Glomerular visceral epithelial cell (primary cell): ENCODE data around the gene ABHD16B.
"Not testable (repeated sequence)": the region's sequence is repeated elsewhere in the genome, so short reads cannot be mapped to it uniquely, and the experiment has no call there.

Experiments used
- DNase-seq: peaks from one replicate; pipeline ENCODE4 v3.0.0-alpha.2; 2016; ENCODE audit errors: extremely low spot score

The ABHD16B gene

DNA sequence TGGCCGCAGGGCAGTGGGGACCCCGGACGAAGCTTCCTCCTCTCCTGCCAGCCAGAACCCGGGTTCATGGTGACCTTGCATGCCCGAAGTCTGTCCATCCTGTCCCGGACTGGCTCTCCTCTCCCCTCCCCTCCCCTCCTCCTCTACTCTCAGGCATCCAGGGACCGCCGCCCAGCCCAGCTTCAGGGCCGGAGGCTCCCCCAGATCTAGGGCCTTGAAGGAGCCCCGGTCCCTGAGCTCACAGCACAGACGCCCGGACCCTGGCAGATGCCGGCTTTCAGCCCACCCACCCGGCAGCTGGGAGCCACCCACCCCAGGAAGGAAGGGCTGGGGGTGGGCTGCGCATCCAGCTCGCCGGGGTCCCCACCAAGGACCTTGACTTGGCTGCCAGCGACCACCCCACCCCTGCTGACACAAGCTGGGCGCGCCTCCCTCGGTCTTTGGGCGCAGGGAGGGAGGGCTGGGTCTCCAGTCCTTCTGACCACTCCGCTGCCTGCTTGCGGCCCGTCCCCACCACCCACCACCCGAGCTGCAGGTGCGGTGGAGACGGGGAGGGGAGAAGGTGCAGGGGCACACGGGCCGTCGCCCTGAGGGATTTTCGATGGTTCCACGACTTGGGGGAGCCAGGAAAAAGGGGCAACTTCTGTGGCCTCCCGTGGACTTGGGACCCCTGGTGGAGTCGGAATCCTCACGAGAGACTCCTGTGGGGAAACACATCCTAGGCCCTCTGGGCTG, 5.8 kb upstream of the ABHD16B start:
- no peak for DNase-seq

- DNase-seq = no peak
These were observed 5.2 kb upstream of the ABHD16B start for GRCh38 chr20:63856098-63856511.

DNA sequence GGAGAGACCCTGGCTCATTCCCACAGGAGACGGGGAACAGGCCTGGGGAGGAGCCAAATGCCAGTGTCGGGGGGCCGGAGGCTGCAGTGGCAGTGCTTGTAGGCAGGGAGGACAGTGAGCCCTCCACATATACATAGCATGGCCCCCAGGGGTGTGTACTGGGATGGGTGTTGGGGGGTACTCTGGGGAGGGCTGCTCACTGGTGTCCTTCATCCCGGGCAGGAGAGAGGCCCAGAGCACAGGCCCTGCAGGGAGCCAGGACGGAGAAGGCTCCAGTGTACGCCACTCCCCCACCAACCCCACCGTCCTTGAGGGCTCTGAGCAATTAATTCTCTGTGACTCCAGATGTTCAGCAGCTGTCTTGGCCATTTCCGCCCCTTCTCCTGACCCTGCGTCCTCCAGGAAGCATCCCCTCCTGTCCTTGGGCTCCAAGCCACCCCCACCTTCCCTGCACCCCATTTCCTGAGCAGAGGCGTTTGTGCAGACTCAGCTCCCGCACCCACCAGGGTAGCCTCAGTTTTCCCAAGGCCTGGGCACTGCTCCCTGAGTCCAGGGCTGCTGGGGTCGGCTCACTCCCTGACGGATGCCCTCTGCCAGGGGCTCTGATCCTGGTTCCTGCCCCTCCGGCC, 3.4 kb upstream of the ABHD16B start:
- DNase-seq = no peak

DNA sequence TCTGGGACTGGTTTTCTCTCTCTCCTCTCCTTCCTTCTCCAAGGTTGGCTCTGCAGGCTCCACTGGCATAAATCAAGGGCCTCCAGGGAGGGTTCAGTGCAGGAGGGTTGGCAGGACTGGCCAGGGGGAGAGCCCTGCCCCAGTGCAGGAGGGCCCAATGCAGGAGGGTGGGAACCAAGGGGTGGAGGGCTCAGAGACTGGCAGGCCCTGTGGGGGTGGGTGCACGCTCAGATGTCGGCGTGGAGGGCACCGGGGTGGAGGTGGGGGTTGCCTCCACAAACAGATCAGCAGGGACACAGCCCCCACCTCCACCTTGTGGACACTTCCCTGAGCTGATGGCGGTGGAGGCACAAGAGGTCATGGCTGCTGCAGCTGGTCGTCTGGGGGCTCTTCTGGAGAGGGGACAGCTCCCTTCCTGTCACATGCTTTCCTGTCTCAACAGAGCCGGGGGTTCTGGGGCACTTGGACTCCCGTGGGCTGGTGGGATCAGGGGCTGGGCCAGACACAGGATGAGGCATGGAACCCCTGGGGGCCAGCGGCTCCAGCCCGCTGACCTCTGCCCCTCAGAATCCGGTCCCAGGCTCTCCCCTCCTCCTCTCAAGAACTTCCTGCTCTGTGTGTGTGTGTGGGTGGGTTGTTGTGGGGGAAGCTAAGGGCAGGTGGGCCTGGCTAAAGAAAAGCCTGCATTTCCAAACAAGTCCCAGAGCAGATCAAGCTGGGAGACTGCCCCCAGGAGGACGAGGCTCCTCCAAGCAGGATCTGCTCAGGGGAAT, 2.7 kb upstream of the ABHD16B start:
- DNase-seq = peak; percentile 23

DNA sequence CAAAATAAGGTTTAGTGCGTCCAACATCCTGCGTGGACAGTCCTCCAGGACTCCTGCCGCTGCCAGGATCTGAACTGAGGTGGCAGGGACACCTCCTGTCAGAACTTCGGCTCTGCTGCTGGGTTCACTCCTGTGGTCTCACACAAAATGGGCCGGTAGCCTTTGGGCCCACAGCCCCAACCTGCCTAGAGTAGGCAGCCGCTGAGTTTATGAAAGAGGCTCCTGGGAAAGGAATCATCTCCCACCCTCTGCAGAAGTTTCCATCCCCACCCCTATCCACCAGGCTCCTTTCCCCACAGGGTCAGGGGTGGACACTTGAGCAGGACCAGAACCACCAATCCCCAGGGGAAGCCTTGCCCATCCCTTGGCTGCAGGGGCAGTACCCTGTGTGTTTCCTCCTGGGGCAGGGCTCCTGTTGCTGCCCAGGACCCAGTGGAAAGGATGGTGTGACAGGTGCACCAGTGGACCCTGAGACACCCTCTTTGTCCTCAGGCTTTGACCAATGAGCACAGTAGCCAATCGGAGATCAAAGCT, 2.1 kb upstream of the ABHD16B start:
- no peak for DNase-seq

- DNase-seq = no peak
These were observed 810 bp upstream of the ABHD16B start for GRCh38 chr20:63860325-63861051.

DNA sequence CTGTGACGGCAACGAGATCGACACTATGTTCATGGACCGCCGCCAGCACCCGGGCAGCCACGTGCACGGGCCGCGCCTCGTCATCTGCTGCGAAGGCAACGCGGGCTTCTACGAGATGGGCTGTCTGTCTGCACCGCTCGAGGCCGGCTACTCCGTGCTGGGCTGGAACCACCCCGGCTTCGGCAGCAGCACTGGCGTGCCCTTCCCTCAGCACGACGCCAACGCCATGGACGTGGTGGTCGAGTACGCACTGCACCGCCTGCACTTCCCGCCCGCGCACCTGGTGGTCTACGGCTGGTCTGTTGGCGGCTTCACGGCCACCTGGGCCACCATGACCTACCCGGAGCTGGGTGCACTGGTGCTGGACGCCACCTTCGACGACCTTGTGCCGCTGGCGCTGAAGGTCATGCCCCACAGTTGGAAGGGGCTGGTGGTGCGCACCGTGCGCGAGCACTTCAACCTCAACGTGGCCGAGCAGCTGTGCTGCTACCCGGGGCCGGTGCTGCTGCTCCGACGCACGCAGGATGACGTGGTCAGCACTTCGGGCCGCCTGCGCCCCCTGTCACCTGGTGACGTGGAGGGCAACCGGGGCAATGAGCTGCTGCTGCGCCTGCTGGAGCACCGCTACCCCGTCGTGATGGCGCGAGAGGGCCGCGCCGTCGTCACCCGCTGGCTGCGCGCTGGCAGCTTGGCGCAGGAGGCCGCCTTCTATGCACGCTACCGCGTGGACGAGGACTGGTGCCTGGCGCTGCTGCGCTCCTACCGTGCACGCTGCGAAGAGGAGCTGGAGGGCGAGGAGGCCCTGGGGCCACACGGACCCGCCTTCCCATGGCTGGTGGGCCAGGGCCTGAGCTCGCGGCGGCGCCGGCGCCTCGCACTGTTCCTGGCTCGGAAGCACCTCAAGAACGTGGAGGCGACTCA, 943 bp downstream of the ABHD16B start:
- DNase-seq = no peak

DNA sequence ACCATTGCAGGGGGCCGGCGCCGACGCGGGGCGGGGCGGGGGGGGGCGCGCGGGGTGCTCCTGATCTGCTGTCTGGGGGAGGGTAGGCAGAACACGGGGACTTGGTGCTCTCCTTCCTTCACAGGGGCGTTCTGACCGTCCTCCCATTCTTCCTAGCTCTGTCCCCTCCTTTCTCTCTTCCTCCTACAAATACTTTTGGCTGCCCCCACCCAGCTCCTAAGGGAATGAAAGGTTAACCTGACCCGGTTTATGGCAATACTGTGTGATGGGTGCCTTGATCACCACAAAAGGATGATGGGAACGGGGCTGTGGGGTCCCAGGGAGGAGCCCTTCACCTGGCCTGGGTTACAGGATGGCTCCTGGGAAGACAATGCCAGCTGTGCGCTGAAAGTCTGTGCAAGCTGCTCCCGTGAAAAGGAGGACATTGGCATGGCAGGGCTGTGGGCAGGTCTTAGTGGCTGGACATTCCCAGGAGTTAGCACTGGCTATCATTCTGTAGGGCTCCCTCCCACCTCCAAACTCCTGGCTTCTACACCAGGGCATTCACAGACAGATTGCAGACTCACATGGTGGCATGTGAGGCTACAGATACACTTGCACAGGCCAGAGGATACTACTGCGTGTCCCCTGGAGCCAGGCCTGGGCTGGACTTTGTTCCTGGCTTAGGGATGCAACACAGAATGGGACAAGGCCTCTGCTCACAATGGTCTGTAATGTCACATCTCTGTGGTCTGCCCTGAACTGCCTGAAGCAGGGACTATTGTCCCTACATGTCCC, 1.9 kb downstream of the ABHD16B start:
- no peak for DNase-seq

DNA sequence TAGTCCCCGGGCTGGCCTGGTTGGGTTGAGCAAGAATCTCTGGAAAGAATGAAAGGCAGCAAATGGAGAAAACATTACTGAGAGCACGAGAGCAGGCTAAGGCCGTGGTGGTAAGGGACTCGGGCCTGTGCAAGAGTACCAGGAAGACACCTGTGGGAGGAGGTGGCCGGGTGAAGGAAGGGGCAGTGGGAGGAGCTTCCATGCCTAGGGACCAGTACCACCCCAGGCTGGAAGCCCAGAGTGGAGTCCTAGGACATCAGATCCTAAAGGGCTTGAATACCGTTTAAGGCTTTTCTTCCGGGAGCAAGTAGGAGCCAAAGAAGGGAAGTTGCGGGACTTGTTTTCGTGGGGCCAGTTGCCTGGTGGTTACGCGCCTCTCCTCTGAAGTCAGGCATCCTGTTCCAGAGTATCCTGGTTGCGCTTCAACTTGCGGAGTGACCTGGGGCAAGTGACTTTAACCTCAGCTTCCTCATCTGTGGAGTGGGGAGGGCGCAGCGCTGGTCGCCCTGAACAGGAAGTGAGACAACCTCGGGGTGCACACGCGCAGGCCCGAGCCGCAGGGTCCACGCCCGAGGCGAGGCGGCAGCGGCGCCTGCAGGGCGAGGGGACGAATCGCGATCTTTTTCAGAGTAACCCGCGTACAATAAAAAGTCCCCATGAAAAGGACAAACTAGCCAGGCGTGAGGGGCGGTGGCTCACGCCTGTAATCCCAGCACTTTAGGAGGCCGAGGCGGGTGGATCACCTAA, 2.7 kb downstream of the ABHD16B start:
- peak; percentile 89 for DNase-seq

DNA sequence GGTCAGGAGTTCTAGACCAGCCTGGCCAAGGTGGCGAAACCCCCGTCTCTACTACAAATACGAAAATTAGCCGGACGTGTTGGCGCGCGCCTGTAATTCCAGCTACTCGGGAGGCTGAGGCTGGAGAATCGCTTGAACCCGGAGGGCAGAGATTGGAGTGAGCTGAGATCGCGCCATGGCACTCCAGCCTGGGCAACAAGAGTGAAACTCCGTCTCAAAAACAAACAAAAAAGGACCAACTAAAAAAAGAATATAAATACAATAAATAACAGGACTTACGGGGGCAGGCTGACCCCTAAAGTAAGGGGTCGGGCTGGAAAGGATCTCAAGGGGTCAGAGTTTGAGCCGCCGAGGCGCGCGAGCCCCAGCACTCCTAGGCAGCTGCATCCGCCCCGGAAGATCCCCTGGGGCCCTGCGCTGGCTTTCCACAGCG, 3.3 kb downstream of the ABHD16B start:
- no peak for DNase-seq

- DNase-seq = peak; percentile 100
These were observed 3.8 kb downstream of the ABHD16B start, which contains the start of gene TPD52L2 for GRCh38 chr20:63864978-63865640. TPD52L2 (plus strand) TSS chr20:63865270; CDS start chr20:63865366, 96 bp downstream.

GRCh38 chr20:63867042-63867441, 5.7 kb downstream of the ABHD16B start:
- not testable (repeated sequence) for DNase-seq

GRCh38 chr20:63868264-63868663, 7.0 kb downstream of the ABHD16B start:
- no peak for DNase-seq

GRCh38 chr20:63873477-63873971, 12.2 kb downstream of the ABHD16B start:
- DNase-seq = peak; percentile 39

DNA sequence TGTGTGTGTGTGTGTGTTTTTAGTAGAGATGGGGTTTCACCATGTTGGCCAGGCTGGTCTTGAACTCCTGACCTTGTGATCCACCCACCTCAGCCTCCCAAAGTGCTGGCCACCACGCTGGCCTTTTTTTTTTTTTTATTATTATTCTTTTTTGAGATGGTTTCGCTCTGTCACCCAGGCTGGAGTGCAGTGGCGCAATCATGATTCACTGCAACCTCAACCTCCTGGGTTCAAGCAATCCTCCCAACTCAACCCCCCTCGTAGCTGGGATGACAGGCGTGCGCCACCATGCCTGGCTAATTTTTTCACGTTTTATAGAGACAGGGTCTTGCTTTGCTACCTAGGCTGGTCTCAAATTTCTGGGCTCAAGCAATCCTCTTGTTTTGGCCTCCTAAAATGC, 12.9 kb downstream of the ABHD16B start:
- not testable (repeated sequence) for DNase-seq

DNA sequence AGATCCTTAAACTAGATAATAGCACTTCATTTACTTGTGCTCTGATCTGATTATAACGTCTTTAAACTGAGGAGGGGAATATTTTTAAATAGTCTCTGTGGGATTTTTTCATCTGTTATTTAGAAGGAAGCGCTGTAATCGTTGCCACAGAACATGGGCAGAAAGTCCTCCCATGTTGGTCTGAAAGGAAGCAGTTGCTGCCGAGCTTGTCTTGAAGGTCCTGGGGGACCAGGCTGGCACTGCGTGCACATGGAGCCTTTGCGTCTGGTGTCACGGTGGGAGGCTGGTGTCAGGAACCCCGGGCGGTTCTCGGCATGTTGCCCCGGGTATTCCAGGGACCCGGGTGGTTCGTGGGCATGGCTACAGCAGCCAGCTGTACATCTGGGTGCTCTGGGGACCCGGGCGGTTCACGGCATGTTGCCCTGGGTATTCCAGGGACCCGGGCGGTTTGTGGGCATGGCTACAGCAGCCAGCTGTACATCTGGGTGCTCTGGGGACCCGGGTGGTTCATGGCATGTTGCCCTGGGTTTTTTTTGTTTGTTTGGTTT, 15.3 kb downstream of the ABHD16B start:
- DNase-seq = no peak

GRCh38 chr20:63877755-63878470, 16.6 kb downstream of the ABHD16B start:
- DNase-seq = no peak
